NOMO-1 (cell line): ENCODE results near the gene FKBP1C.
A peak's percentile ranks its signal among the peaks of the same experiment; 100 is the strongest.
"Not testable (repeated sequence)": the region's sequence is repeated elsewhere in the genome, so short reads cannot be mapped to it uniquely, and the experiment has no call there.

ENCODE experiments used
- DNase-seq, 2 experiments: peaks; one replicate each; lab custom pipeline; 2025; ENCODE audit not compliant: unreplicated experiment in 2 of 2; lab: John Stamatoyannopoulos, UW

Gene FKBP1C

DNA sequence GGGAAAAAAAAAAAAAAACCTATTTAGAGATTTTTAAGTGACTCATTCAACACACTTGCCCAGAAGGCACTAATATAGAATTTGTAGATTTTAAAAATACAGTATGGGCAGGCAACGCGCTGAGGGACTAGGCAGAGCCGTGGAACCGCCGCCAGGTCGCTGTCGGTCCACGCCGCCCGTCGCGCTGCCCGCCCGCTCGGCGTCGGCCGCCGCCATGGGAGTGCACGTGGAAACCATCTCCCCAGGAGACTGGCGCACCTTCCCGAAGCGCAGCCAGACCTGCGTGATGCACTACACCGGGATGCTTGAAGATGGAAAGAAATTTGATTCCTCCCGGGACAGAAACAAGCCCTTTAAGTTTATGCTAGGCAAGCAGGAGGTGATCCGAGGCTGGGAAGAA is at the start of gene FKBP1C:
Gene FKBP1C, plus strand, starts transcription at position 127 of the 400 bp plus-strand sequence.
- DNase-seq, result not testable (repeated sequence)

DNA sequence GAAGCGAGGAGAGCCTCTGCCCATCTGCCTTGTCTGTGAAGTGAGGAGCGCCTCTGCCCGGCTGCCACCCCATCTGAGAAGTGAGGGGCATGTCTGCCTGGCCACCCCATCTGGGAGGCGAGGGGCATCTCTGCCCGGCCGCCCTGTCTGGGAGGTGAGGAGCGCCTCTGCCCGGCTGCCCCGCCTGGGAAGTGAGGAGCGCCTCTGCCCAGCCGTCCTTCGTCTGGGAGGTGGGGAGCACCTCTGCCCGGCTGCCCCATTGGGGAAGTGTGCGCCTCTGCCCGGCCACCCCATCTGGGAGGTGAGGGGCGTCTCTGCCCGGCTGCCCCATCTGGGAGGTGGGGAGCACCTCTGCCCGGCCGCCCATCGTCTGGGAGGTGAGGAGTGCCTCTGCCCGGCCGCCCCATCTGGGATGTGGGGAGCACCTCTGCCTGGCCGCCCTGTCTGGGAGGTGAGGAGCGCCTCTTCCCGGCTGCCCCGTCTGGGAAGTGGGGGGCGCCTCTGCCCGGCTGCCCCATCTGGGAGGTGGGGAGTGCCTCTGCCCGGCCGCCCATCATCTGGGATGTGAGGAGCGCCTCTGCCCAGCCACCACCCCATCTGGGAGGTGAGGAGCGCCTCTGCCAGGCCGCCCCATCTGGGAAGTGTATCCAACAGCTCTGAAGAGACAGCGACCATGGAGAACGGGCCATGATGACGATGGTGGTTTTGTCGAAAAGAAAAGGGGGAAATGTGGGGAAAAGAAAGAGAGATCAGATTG is 47.0 kb upstream of the FKBP1C start:
- DNase-seq, result not testable (repeated sequence)

DNA sequence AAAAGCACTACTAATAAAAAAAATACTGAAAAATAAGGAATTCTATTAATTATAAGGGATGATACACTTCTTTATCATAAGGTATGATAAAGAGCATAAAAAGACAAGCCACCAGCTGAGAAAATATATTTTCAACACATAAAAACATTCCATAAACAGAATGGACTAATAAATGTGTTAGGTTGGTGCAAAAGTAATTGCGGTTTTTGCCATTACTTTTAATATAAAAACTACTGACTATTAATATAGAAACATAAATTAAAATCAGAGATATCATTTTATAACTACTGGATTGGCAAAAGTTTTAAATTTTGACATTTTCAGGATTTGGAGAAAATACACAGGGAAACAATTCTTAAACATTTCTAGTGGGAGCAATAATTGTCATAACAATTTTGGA is 37.1 kb upstream of the FKBP1C start:
- no peak for DNase-seq

DNA sequence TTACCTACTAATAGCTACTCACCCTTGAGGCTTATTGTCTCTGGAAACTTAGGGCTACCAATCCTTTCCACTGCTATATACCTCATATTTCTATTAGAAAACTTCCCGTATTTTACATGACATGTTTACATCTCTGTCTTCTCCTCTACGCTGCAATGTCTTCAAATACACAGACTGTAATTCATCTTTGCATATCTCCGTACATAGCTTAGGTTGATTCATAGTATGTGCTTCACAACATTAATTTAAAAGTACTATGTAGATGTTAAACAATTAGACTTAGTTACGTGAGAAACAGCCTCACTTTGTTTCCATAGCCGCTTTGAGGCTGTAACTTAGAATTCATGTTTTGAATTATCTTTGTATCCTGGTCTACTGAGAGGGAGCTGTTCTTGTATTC is 35.1 kb upstream of the FKBP1C start:
- DNase-seq, result no peak

DNA sequence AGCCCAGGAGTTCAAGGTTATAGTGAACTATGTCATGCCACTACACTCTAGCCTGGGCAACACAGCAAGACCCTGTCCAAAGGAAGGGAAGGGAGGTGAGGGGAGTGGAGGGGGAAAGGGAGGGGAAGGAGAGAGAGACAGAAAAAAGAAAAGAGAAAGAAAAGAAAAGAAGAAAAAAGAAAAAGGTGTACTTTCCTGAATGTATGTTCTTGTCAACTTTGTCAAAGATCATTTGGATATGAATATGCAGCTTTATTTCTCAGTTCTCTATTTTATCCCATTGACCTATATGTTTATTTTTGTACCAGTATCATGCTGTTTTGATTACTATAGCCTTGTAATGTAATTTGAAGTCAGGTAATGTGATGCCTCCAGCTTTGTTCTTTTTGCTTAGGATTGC is 30.9 kb upstream of the FKBP1C start:
- no peak for DNase-seq

DNA sequence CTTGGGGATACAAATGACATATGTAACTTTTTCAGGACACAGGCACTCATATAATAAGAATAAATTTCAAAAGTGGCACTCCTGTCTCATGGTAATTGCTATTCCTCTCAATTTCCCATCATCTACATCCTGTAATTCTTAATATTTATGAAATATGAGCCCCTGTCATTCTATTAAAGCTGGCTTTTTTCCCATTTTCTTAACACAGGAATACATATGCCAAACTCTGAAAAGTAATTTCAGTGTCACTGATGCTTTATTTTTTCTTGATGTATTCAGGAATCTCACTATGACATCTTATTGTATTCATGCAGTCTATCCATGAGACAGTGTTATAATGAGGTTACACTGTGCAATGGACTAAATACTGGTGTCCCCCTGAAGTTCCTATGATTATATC is 24.3 kb upstream of the FKBP1C start:
- no peak for DNase-seq

DNA sequence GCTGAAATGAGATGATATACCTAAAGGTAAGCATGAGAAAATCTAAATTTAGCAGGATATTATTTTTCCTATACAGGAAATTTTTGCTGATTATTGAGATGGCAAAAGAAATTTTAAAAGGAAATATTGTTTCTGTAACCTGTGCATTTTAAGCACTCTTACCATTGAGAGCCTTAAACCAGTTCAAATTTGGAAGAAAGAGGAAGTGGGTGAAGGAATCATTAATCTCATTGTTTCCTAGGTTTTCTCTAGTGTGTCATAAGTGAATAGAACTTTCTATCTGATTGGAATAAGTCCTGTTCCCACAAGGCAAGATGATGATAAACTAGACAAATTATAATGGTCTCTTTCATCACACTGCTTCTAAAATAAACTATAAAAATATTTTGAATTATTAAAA is 22.4 kb upstream of the FKBP1C start:
- peak; percentile 4 to 31 for DNase-seq

DNA sequence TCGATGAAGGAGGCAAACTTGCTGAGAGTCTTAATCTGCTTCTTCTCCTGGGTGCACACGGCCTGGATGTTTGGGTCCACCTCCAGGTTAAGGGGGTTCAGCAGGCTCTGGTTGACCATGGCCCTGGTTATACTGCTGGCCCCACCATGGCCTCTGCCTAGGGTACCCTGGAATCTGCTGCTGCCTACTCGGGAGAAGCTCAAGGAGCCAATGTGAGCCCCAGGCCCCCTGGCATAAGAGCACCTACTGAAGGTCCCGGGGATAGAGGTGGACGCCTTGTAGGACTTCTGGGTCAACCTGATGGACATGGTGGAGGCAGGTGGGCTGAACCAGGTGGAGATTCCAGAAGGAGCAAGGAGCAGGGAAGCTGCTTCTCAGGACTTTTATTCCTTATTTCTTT is 17.9 kb upstream of the FKBP1C start:
- DNase-seq, result no peak

DNA sequence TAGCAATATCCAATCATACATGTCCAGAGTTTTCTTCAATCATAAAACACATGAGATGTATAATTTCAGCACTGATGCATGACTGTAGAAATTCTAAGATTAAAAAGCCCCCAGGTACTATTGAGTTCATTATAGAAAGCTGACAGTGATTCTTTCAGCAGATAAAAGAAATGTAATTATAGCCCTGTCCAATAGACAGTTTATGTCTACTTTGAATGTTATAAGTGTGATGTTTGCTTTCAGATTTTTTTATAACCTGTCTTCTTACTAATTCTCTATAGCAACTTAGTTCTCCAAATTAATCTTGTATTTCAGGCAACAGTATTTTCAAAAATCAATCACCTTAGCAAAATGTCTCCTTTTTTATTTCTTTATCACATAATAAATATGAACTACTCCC is 13.5 kb upstream of the FKBP1C start:
- no peak for DNase-seq

DNA sequence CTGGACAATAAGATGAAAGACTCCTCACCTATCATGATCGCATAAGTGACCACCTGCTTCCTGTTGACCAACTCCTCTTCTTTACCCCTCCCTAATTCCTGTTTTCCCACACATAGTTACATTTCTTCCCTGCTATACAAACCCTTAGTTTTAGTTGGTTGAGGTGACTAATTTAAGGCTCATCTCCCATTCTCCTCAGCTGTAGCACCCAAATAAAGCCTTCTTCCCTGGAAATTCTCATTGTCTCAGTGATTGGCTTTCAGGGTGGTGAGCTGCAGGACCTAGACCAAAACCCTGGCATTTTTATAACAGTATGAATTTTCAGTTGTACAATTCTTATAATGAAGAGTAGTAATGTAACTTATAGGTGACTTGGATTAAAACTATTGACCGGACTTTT is 2.1 kb downstream of the FKBP1C start:
- DNase-seq, result no peak

DNA sequence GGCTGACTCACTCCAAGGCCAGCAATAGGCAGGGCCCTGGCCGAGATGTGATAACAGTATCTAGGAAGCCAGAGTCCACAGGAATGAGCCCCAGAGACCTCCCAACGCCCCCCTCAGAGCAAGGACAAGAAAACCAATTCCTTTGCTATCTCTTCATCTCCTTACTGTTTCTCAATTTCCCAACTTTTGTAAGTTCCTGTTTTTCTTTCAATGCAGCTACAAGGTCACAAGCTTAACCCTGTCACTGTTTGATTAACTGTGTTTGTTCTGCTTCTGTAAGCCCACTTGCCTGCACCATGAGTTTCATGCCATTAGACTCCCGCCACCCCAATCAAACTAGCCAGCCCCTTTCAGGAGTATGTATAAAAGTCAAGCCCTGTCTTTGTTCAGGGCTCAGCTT is 3.5 kb downstream of the FKBP1C start:
- DNase-seq, result peak; percentile 3 to 54

DNA sequence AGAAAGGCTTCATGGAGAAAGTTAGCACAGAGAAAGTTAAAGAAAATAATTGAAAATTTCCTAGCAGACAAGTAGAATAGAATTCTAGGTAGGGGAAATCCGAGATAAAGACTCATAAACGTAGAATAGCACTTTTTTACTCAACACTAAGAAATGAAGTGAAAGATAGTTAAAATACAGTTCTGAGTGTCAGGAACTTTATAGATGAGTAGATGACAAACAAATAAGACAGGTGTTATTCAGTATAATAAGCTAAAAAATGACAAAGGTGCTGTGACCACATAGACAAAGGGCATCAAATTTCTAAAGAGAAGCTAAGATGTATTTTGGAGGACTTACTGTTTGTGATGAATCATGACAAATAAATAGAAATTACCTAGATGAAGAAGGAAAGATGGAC is 12.9 kb downstream of the FKBP1C start:
- no peak for DNase-seq

DNA sequence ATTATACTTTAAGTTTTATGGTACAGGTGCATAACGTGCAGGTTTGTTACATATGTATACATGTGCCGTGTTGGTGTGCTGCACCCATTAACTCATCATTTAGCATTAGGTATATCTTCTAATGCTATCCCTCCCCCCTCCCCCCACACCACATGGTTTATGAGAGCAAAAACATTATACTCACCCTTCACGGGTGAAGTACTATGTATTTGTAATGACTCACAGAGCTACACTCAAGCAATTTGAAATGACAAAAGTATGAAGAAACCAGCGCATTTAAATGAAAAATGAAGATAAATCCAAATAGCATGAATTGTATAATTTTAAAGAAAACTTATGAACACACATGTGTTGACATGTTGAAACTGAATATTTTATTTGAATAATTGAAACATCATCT is 14.7 kb downstream of the FKBP1C start:
- DNase-seq, result not testable (repeated sequence)

DNA sequence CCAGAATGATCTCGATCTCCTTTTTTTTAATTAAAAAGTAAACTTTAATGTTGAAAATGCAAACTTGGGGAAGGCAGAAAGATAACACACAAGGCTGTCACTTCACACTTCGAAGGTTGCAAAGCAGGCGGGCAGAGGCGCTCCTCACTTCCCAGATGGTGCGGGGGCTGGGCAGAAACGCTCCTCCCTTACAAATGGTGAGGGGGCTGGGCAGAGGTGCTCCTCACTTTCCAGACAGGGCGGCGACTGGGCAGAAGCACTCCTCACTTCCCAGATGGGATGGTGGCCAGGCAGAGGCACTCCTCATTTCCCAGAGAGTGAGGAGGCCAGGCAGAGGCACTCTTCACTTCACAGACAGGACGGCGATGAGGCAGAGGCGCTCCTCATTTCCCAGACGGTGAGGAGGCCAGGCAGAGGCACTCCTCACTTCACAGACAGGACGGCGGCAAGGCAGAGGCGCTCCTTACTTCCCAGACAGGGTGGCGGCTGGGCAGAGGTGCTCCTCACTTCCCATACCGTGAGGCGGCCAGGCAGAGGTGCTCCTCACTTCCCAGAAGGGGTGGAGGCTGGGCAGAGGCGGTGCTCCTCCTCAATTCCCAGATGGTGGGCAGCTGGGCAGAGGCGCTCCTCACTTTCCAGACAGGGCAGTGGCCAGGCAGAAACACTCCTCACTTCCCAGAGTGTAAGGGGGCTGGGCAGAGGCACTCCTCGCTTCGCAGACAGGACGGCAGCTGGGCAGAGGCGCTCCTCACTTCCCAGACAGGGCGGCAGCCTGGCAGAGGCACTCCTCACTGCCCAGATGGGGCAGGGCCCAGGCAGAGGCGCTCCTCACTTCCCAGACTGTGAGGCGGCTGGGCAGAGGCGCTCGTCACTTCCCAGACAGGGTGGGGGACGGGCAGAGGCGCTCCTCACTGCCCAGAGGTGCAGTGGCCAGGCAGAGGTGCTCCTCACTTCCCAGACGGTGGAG is 16.9 kb downstream of the FKBP1C start:
- not testable (repeated sequence) for DNase-seq

DNA sequence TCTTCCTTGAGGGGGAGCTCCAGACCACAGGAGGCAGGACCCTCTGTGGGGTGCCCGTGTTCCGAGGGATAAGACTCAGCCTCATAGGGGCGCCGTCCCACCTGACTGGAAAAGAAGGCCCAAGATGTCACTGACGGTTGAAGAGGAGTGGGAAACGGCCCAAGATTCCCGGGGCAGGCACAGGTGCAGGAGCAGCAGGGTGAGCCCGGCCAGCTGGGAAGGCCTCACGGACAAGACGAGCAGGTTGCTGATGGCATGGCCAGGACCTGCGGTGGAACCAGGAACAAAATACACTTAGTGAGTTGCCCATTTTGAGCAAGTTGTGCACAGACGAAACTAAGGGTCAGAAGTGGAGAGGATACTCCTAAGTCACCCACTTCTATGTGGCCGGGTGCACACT is 18.8 kb downstream of the FKBP1C start:
- not testable (repeated sequence) for DNase-seq

DNA sequence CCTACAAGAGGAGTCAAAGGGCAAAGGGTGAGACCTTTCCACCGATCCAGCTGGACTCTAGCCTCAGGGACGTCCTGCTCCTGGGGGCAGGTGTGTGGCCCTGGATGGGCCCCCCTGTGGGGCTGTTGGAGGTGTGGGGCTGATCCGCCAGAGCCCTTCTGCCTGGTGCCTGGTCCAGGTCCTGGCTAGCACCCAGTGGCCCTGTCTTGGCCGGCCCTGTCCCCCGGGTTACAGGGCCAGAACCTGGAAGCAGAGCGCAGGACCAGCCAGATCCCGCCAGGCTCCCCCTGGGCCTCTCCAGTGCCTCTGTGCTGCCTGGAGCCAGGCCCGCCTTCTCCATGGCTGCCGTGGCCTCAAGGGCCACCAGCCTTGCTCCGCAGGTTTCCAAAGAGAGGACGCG is 19.2 kb downstream of the FKBP1C start:
- DNase-seq, result not testable (repeated sequence)

DNA sequence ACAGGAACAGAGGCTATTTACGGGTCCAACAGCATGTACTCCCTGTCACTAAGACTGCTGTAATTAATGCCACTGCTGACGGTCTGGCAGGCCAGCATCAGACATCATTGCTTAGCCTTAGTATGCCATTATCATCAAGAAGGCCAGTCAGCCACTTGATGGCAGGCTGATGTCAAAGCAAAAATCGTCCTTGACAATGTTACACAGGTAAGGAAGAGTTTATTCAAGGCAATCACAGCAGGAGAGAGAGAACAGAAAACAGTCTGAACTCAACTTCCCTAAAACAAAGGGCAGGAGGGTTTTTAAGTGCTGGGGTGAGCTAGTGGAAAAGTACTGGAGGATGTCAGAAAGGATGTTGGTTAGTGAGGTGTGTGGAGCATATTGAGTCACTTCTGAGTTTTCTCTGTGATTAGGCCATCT is 25.1 kb downstream of the FKBP1C start:
- peak; percentile 32 to 68 for DNase-seq

DNA sequence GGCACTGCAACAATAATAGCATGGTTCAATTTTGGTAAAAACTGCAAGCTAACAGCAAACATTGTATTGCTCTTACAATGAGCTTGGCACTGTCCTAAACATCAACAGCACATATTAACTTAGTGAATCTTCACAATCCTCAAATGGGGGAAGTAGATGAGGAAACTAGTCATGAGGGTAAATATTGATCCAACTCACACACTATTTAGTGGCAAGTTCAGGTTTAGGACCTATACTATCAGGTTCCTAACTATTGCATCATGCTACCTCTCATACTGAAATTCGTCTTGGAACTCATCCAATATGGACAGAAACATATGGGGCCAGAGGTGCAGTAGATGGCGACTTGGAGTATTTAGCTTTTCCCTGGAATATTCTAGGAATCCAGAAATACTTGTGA is 34.2 kb downstream of the FKBP1C start:
- no peak for DNase-seq

DNA sequence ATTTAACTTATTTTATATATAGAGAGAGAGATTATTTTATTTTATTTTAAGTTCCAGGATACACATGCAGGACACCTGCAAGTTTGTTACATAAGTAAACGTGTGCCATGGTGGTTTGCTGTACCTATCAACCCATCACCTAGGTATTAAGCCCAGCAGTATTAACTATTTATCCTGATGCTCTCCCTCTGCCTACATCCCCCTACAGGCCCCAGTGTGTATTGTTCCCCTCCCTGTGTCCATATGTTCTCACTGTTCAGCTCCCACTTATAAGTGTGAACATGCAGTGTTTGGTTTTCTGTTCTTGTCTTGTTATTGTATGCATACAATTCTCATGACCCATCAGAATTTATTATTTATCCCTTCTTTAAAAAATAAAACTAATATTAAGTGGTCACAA is 34.6 kb downstream of the FKBP1C start:
- DNase-seq, result no peak

DNA sequence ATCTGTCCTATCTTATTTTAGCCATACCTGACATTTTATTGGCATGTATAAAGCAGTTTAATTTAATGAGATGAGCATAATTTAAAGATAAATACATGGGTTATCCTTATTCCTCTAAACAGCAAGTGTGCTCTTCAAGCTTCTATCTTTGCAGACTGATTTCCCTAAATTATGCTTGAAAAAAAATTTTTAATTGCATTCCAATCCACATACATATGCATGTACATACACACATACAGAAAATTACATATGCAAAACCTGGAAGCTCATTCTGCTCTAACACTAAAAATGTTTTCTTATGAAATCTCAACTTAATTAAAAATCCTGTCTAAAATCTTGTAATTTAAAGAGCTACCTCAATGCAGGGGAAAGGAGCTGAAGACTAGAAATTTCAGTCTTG is 35.3 kb downstream of the FKBP1C start:
- no peak for DNase-seq

DNA sequence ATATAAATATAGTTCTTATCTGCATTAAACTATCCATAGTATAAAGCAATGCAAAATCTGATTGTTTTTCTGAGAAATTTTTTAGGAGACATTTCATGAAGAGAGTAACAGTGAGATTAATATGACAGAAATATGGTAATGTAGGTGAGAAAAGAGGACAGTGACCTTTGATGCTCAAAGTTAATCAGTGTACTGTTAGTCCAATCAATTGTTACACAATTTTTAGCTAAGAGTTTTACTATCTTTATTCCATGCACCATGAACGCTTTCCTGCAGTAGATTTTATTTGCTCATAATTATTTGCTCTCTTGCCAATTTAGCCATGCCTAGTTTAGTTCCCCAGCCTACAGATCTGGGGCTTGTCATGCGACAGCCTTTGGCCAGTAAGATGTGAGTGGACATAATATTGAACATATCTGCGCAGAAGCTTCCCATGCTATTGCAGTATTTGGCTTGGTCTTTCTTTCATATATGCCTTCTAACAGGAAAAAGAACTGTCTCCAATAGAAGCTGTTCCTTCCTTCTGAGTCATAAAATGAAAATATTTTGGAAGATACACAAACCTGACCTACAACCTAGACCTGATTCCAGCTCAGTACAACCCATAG is 38.7 kb downstream of the FKBP1C start:
- DNase-seq, result no peak
